ENCODE measurements around the gene PDGFRA.

DNA sequence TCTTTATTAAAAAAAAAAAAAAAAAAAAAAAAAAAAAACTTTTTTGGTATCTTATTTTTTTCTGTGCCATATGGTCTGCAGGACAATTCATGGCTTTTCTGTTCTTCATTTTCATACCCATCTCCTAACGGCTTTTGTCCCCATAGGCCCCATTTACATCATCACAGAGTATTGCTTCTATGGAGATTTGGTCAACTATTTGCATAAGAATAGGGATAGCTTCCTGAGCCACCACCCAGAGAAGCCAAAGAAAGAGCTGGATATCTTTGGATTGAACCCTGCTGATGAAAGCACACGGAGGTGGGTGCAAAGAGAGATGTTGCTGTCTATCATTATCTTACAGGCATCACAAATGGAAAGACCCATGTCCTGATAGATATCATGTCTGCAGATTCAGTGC lies 49.1 kb downstream of the PDGFRA start:
- TF ChIP-seq, protein P1, sequence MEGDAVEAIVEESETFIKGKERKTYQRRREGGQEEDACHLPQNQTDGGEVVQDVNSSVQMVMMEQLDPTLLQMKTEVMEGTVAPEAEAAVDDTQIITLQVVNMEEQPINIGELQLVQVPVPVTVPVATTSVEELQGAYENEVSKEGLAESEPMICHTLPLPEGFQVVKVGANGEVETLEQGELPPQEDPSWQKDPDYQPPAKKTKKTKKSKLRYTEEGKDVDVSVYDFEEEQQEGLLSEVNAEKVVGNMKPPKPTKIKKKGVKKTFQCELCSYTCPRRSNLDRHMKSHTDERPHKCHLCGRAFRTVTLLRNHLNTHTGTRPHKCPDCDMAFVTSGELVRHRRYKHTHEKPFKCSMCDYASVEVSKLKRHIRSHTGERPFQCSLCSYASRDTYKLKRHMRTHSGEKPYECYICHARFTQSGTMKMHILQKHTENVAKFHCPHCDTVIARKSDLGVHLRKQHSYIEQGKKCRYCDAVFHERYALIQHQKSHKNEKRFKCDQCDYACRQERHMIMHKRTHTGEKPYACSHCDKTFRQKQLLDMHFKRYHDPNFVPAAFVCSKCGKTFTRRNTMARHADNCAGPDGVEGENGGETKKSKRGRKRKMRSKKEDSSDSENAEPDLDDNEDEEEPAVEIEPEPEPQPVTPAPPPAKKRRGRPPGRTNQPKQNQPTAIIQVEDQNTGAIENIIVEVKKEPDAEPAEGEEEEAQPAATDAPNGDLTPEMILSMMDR (IDR thresholded peaks at IDR 0.05) = no peak
- TF ChIP-seq POLR2A (IDR thresholded peaks at IDR 0.05) = no peak

All from Peyer's patch (tissue), 4 donors.